Daoy (cell line): ENCODE measurements around the gene GREB1. TPM values are rescaled to one million over a fixed set of nuclear protein-coding genes. Genes with fewer than 3 reads are reported as not detected.
A peak's percentile ranks its signal among the peaks of the same experiment; 100 is the strongest.

Experiments
- DNase-seq: peaks from one replicate; pipeline ENCODE4 v3.0.0-alpha.2; 2015; ENCODE audit warnings: low read depth
- total RNA-seq: library from RNA; depleted of rRNA; stranded (reverse); fragments of >200 nt; shearing (Covaris generic); gene quantifications from 2 replicates; pipeline ENCODE4 v1.2.3, GENCODE V29; 2014; rRNA removed

The GREB1 gene
- 0.91 and 11.3 TPM in 2 replicates for total RNA-seq

GRCh38 chr2:11533278-11534070 is at the start of gene GREB1:
TSS of gene GREB1 (plus strand) at chr2:11534045. CDS start at chr2:11556615, 22,570 bp downstream.
- no peak for DNase-seq

DNA sequence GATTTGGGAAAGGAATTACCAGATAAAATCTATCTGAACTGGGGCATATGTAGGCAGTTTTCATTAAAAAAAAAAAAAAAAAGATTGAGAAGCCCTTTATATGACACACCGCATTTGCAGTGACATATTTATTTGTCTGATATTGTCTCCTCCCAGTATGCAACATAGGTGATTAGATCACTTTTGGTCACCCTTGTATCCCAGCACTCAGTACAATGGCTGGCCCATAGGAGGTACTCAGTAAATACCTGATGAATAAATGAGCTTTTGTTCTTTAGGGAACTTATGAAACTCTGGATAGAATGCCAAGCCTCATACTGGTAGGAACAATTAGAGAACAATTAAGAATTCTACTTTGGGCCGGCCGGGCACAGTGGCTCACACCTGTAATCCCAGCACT is 45.0 kb upstream of the GREB1 start:
- DNase-seq, result no peak

DNA sequence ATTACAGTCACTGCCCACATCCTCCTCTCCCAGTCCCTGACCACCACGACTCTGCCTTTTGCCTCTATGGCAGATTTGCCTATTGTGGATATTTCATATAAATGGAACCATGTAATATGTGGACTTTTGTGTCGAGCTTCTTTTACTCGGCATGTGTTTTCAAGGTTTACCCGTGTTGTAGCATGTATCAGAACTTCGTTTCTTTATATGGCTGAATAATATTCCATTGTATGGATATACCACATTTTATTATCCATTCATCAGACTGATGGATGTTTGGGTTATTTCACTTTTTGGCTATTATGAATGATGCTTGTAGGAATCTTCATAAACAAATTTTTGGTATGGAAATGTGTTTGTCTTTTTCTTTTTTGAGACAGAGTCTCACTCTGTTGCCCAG is 43.7 kb upstream of the GREB1 start:
- no peak for DNase-seq

DNA sequence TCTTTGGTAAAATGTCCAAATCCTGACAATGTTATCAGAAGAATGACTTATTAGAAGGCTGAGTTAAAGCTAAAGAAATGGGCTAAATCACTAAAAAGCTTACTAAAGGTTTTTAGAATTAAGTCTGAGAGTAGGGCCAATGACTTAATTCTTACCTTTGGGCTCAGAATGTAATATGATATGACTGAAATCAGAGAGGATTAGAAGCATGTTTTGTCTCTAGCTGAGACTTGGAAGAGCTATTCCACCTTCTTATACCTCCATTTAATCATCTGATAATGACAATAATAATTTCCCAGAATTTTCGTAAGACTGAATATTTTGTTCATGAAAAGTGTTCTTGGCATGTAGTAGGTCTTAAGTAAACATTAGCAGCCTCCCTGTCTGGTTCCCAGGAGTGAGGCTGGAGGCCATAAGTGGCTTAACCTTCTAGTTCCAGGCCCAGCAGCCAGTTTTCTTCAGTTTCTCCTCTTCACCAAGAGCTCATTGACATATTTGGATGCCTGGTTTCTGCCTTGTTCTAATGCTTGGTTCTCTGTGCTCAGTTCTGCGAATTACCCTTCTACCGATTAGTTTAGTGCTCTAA is 42.4 kb upstream of the GREB1 start:
- no peak for DNase-seq

GRCh38 chr2:11492244-11492643 is 41.6 kb upstream of the GREB1 start:
- no peak for DNase-seq

- no peak for DNase-seq
Observed at GRCh38 chr2:11492720-11493119, 41.1 kb upstream of the GREB1 start.

- no peak for DNase-seq
Observed at GRCh38 chr2:11493282-11493681, 40.6 kb upstream of the GREB1 start.

DNA sequence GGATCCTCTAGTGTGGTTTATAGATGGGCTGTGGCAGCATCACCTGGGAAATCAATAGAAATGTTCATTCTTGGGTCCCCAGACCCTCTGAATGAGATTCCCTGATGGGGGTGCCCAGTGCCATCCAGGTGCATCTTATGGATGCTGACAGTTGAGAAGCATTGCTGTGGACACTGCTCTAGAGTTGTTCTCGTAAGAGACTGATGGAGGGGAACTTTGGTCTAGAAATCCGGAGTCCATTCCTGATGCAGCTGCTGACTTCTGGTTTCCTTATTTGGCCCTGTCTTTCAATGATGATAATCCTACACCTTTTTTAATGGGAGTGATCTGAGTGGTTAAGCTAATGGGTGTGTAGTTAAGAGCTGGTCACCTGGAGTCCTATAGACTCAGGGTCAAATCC is 39.5 kb upstream of the GREB1 start:
- no peak for DNase-seq

DNA sequence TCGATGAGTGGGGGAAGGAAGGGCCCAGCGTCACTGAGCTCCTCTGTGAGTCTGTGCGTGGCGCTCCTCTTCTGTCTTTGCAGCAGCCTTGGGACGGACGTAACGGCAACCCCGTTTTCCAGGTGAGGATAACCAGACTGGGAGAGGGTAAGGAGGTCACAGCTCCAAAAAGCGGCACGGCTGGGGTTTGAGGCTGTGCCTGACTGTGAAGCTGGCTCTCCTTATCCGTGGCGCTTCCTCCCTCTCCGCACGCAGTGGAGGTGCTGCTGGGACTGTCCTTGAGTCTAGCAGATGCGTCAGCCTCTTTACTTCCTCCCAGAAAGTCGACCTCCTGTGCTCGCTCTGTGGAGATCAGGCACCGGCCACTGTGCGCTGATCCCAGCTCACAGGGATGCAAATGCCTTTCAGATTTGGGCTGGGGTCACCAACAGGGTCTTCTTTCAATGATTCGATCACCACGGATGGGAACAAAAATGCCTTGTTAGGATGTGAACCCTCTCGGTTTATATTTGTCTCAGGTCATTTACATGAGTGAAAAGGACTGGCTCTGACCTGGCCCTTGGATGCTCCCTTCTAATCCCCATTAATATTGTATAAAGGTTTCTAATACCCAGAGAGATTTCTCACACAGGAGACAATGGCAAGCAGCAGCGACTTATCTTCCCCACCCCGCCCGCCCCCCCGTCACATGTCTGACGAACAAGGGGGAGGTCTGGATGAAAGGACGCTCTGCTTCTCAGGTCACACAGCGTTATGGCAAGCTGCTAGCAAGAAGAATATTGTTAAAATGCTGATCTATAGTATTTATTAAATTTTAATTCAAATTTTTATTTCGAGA is 37.8 kb upstream of the GREB1 start:
- DNase-seq, result no peak

DNA sequence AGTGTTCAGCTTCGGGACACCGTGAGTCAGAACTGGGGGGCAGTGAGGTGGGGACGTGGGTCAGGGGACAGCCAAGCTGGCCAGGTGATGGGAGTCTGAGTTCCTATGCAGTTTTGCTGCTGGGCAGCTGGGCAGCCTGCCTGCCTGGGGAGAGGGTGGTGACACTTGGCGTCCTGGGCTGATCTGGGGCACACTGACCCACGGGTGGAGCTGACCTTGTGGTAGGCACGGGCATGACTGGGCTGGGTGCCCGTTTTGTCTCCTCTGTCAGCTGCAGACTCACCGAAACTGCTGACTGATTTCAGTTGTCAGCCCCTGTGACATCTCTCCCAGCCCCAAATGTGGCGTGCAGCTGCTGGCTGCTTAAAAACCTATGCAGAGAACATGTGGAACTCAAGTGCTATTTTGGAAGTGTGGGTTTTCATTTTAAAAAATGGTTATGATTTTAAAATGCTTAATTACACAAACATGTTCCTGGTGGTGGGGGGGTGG is 35.3 kb upstream of the GREB1 start:
- no peak for DNase-seq

DNA sequence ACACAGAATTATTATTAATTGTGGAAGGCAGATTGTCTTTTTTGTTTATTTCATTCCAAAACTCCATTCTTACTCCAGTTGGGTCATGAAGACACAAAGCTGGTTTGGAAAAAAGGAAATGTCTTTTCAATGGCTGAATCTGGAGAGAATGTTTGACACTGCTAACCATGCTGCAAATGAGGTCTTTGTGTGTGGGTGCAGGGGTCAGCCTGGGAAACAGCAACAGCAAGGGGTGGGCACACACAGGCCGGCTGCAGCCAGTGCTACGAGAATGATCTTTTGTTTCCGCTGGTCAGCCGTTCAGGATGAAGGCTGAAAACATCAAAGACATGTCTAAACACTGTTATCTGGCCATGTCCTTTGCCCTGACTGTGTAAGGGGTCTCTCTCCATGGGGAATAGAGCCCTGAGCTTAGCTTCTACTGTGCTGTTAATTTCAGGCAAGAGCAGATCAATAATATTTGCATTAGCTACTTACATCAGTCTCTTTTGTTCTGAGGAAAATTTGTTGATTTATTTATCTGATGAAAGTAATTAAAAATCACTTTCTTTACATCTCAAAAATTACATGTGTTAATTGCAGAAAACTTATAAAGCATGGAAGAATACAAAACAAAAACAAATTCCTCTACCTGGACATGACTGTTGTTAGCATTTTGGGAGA is 34.6 kb upstream of the GREB1 start:
- no peak for DNase-seq

DNA sequence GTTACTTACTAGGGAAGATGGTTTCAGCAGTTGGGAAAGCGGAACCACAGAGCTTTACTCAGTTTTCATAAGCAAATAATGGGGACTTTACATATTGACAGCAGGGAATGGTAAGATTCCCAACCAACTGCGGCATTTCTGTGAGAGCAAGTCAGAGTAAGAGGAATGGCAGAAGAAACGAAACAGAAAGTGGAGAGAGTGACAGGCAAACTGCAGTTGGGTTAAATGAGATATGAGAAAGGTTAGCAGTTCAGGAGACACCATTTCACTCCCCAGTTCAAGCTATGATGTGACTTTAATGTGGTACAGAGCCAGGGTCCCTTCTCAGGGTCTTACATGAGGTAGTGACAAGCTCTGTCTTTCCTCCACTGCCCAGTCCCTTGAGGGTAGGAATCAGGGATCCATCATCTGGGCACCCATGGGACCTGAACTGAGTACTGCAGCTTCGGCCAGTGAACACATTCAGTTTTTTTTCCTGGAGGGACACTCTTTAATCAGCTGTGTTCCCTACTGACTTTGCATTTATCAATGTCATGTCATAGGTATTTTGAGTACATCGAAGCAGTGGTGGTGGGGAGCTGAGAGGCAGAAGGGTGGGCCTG is 33.0 kb upstream of the GREB1 start:
- no peak for DNase-seq

GRCh38 chr2:11502740-11503292 is 31.0 kb upstream of the GREB1 start:
- DNase-seq, result peak; percentile 38

DNA sequence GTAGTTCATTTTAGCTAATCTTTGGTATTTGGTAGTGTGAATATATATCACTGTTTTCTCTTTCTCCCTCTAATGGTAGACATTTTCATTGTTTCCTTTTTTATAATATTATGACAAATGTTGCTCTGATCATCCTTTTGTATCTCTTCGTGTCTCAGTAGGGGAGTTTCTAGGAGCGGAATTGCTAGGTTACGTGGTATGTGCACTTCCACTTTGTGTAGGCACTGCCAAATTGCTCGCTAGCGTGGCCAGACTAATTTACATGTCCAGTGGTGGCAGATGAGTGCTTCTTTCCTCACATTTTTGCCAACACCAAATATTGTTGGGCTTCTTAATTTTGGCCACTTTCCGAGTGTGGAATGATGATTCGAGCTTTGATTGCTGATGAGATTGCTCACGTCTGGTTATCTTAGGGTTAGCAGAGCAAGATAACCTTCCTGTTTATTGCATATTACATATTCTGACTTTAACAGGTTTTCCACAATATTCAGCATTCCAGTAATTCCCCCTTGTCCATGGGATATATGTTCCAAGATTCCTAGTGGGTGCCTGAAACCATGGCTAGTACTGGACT is 30.4 kb upstream of the GREB1 start:
- DNase-seq, result no peak

- DNase-seq, result peak; percentile 79
Observed at GRCh38 chr2:11505652-11506610, 27.9 kb upstream of the GREB1 start.

DNA sequence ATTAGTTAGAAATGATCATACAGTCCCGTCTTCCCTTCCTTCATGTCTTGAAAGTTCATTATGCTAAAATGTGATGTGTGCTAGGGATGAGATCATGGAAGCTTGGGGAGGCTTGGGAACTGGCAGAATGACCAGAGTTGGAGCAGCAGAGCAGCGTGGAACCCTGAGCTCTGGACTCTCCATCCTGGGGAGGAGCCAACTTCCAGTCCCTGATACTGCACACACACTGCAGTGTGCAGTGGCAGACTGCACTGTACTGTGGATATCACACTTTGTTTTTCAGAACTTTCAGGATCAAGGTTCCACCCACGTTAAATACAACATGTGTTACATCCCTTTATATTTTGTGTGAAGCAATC is 27.3 kb upstream of the GREB1 start:
- DNase-seq, result no peak

GRCh38 chr2:11507517-11507916 is 26.3 kb upstream of the GREB1 start:
- no peak for DNase-seq

DNA sequence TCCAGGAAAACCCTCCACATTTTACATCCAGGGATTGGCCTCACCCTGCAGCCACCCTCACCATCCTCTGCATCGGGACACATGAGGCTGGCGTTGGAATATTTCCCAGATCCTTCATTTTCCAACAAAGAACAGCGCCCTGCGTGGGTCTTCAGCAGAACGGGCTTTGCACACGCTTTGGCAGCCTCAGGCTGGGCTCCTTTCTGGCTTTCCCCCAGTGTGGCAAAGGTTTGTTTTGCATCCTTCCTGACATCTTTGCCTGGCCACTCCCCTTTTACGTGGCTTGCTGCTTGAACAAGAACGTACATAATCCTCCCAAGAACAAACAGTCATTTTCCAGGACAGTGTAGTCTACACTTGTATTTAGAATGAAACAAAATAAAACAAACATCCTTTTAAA is 25.6 kb upstream of the GREB1 start:
- no peak for DNase-seq

DNA sequence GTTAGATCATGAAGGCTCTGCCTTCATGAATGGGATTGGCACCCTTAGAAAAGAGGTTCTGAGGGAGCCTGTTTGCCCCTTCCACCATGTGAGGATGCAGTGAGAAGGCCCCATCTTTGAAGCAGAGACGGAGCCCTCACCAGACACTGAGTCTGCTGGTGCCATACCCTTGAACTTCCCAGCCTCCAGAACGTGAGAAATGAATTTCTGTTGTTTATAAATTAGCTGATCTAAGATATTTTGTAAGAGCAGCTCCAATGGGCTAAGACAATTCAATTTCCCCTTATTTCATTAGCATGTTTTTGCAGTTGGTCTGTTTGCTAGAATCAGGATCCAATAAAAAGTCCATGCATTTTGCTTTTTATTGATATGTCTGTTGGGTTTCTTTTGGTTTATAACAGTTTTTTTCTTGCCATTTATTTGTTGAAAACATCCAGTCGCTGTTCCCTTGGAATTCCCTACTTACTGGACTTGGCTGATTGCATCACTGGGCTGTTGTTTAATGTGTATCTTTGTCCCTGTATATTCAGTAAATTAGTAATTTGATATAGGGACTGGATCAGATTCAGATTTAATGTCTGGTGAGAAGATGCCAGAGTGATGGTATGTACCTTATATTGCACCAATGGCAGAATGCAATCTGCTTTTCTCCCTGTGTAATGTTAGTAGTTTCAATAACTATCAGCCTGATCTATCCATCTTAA is 24.0 kb upstream of the GREB1 start:
- no peak for DNase-seq
